ENCODE data around the gene SMARCD2. TPM values are rescaled to one million over a fixed set of nuclear protein-coding genes. Genes with fewer than 3 reads are reported as not detected.

Gene SMARCD2
- total RNA-seq, 2 donors from 2014 or later, result 30.4 to 51.3 TPM

- Histone ChIP-seq H3K4me1 (peaks cover 0 to 5% of the 10 kb centered on the region in 2 donors), H3K9me3 (no peaks in the 10 kb centered on the region), H3K27ac (no peak overlapping the region), H3K4me3 (no peak overlapping the region), H3K36me3 (peaks cover 43% of the 10 kb centered on the region), H3K27me3 (no peaks in the 10 kb centered on the region)
- no peak for TF ChIP-seq CTCF (IDR thresholded peaks at IDR 0.05)
- no peak for DNase-seq (ENCODE audit: low spot score)
These were observed 56.4 kb downstream of the SMARCD2 start for GRCh38 chr17:63786117-63786516.

- no peak for DNase-seq (ENCODE audit: low spot score)
- H3K36me3 ChIP-seq, result peaks cover 42% of the 10 kb centered on the region
- H3K27ac ChIP-seq, result no peak overlapping the region
- TF ChIP-seq CTCF (IDR thresholded peaks at IDR 0.05), result no peak
- H3K4me3 ChIP-seq, result no peak overlapping the region
- H3K9me3 ChIP-seq, result no peaks in the 10 kb centered on the region
- no peaks in the 10 kb centered on the region for H3K27me3 ChIP-seq
- peaks cover 0 to 7% of the 10 kb centered on the region in 2 donors for H3K4me1 ChIP-seq
These were observed 56.9 kb downstream of the SMARCD2 start for GRCh38 chr17:63785556-63785955.

- Histone ChIP-seq H3K27me3 (no peaks in the 10 kb centered on the region), H3K4me1 (peaks cover 0 to 10% of the 10 kb centered on the region in 2 donors), H3K27ac (no peak overlapping the region), H3K36me3 (peaks cover 30% of the 10 kb centered on the region), H3K9me3 (no peaks in the 10 kb centered on the region), H3K4me3 (no peak overlapping the region)
- DNase-seq (ENCODE audit: low spot score), result no peak
- TF ChIP-seq CTCF (IDR thresholded peaks at IDR 0.05), result no peak
These were observed 59.0 kb downstream of the SMARCD2 start for GRCh38 chr17:63783522-63783921.

Other genes starting within 250 kb of the SMARCD2 start
- 10 to 100 TPM; 18.2 to 27.7 TPM for gene TACO1, start 241.8 kb downstream of the SMARCD2 start, total RNA-seq
- gene MAP3K3, start 220.3 kb downstream of the SMARCD2 start, total RNA-seq, result 10 to 100 TPM; 38.2 to 94.7 TPM
- gene LIMD2, start 142.6 kb downstream of the SMARCD2 start, total RNA-seq, result 1 to 10 TPM; 2.7 to 5.6 TPM
- gene STRADA, start 100.9 kb downstream of the SMARCD2 start, total RNA-seq, result 10 to 100 TPM; 13.1 to 14.4 TPM
- gene CCDC47, start 69.1 kb downstream of the SMARCD2 start, total RNA-seq, result 10 to 100 TPM; 57.1 to 69.7 TPM
- 10 to 100 TPM; 39.9 to 41.0 TPM for gene DDX42, start 68.5 kb downstream of the SMARCD2 start, total RNA-seq
- gene PSMC5, start 15.3 kb downstream of the SMARCD2 start, total RNA-seq, result 100 to 1,000 TPM in 1 of 2 donors, 10 to 100 TPM in 1; 59.3 to 105 TPM
- gene FTSJ3, start 15.0 kb downstream of the SMARCD2 start, total RNA-seq, result 10 to 100 TPM; 24.3 to 58.0 TPM
- not detected for gene CSH2, start 31.0 kb upstream of the SMARCD2 start, total RNA-seq
- not detected for gene GH2, start 39.3 kb upstream of the SMARCD2 start, total RNA-seq
- gene CSH1, start 53.9 kb upstream of the SMARCD2 start, total RNA-seq, result not detected
- not detected for gene CSHL1, start 68.6 kb upstream of the SMARCD2 start, total RNA-seq
- not detected for gene GH1, start 76.2 kb upstream of the SMARCD2 start, total RNA-seq
- 1 to 10 TPM; 2.2 to 7.3 TPM for gene CD79B, start 89.6 kb upstream of the SMARCD2 start, total RNA-seq
- 1 to 10 TPM in 1 of 2 donors, under 1 TPM in 1; 0.74 to 2.5 TPM for gene SCN4A, start 130.2 kb upstream of the SMARCD2 start, total RNA-seq
- gene PRR29, start 155.7 kb upstream of the SMARCD2 start, total RNA-seq, result under 1 TPM in 1 of 2 donors, not detected in 1; 0.08 TPM
- gene ICAM2, start 177.9 kb upstream of the SMARCD2 start, total RNA-seq, result 100 to 1,000 TPM in 1 of 2 donors, 10 to 100 TPM in 1; 74.6 to 109 TPM

Data from right atrium auricular region (tissue), 2 donors.